Neural cell (in vitro differentiated cells): ENCODE results near the gene GPR146. TPM values are rescaled to one million over a fixed set of nuclear protein-coding genes. Genes with fewer than 3 reads are reported as not detected.
A peak's percentile ranks its signal among the peaks of the same experiment; 100 is the strongest.

ENCODE experiments used
- H2AFZ ChIP-seq: fragments of 200-600, 300-800 bp; sonication (generic), shearing (Covaris generic); 2 replicates; pipeline ENCODE4 v1.6.0; 2014; ENCODE audit warnings: low read depth, mild to moderate bottlenecking, antibody characterized with exemption, low read length, moderate library complexity
- H3F3A ChIP-seq: fragments of 200-600 bp; shearing (Covaris generic); 2 replicates; pipeline ENCODE4 v1.6.1; 2016; ENCODE audit warnings: mild to moderate bottlenecking, moderate library complexity, mixed read lengths, antibody characterized with exemption, low read length; ENCODE audit not compliant: insufficient read depth, poor library complexity, severe bottlenecking
- H3K27ac ChIP-seq: fragments of 200-600, 300-800 bp; sonication (generic), shearing (Covaris generic); 2 replicates; pipeline ENCODE4 v1.5.1; 2014; ENCODE audit warnings: mild to moderate bottlenecking, low read length, moderate library complexity
- H3K27me3 ChIP-seq: fragments of 300-800, 200-600 bp; sonication (generic), shearing (Covaris generic); 2 replicates; pipeline ENCODE4 v1.6.0; 2014; ENCODE audit warnings: mild to moderate bottlenecking, low read depth, low read length, moderate library complexity; ENCODE audit not compliant: insufficient read depth
- H3K36me3 ChIP-seq: fragments of 300-800, 200-600 bp; sonication (generic), shearing (Covaris generic); 2 replicates; pipeline ENCODE4 v1.5.1; 2014; ENCODE audit warnings: mild to moderate bottlenecking, antibody characterized with exemption, low read length, moderate library complexity; ENCODE audit not compliant: insufficient read depth
- H3K4me2 ChIP-seq: fragments of 300-800, 200-600 bp; sonication (generic), shearing (Covaris generic); 2 replicates; pipeline ENCODE4 v1.6.0; 2014; ENCODE audit warnings: mild to moderate bottlenecking, low read length
- H3K4me3 ChIP-seq: fragments of 300-800, 200-600 bp; sonication (generic), shearing (Covaris generic); 2 replicates; pipeline ENCODE4 v1.5.1; 2014; ENCODE audit warnings: mild to moderate bottlenecking, low read length, moderate library complexity
- H3K79me2 ChIP-seq: fragments of 200-600 bp; shearing (Covaris generic); replicated peaks from 2 replicates; pipeline ENCODE4 v1.6.0; 2014; ENCODE audit warnings: mild to moderate bottlenecking, low read length, moderate library complexity; ENCODE audit not compliant: insufficient read depth
- H3K9ac ChIP-seq: fragments of 300-800, 200-600 bp; sonication (generic), shearing (Covaris generic); 2 replicates; pipeline ENCODE4 v1.6.1; 2016; ENCODE audit warnings: mild to moderate bottlenecking, low read length, mixed read lengths
- H3K9me2 ChIP-seq: fragments of 200-600 bp; shearing (Covaris generic); 2 replicates; pipeline ENCODE4 v1.6.1; 2016; ENCODE audit warnings: mild to moderate bottlenecking, low read length, mixed read lengths; ENCODE audit not compliant: insufficient read depth
- H3K9me3 ChIP-seq: fragments of 200-600, 300-800 bp; sonication (generic), shearing (Covaris generic); 2 replicates; pipeline ENCODE4 v1.6.1; 2016; ENCODE audit warnings: mild to moderate bottlenecking, mixed run types, low read length, moderate library complexity, mixed read lengths
- H4K20me1 ChIP-seq: fragments of 200-600 bp; shearing (Covaris generic); 2 replicates; pipeline ENCODE4 v1.6.1; 2016; ENCODE audit warnings: mild to moderate bottlenecking, mixed run types; ENCODE audit not compliant: insufficient read depth
- CTCF ChIP-seq: fragments of 450-650 bp; IDR thresholded peaks from 2 replicates; pipeline ENCODE4 v1.5.1; 2014; ENCODE audit warnings: antibody characterized with exemption, mild to moderate bottlenecking, moderate library complexity; ENCODE audit not compliant: poor library complexity, severe bottlenecking
- EP300 ChIP-seq: fragments of 450-650 bp; conservative IDR thresholded peaks from 2 replicates; pipeline ENCODE4 v1.6.1; 2014; ENCODE audit warnings: antibody characterized with exemption, mild to moderate bottlenecking, moderate library complexity; ENCODE audit not compliant: poor library complexity, severe bottlenecking
- EZH2 ChIP-seq: fragments of 200-600, 300-800 bp; shearing (Covaris generic), sonication (generic); IDR thresholded peaks from 2 replicates; pipeline ENCODE4 v1.6.1; 2014; ENCODE audit warnings: antibody characterized with exemption, low read length, borderline replicate concordance, mild to moderate bottlenecking; ENCODE audit not compliant: insufficient read depth, poor library complexity, severe bottlenecking
- MXI1 ChIP-seq: fragments of 450-650 bp; conservative IDR thresholded peaks from 2 replicates; pipeline ENCODE4 v1.6.1; 2014; ENCODE audit warnings: antibody characterized with exemption, mild to moderate bottlenecking; ENCODE audit not compliant: poor library complexity, severe bottlenecking
- POLR2AphosphoS5 ChIP-seq: IDR thresholded peaks from 2 replicates; pipeline ENCODE4 v1.6.1; 2012
- RAD21 ChIP-seq: fragments of 450-650 bp; conservative IDR thresholded peaks from 2 replicates; pipeline ENCODE4 v1.6.1; 2014; ENCODE audit warnings: antibody characterized with exemption, mild to moderate bottlenecking, moderate library complexity
- REST ChIP-seq: IDR thresholded peaks from 2 replicates; pipeline ENCODE4 v1.6.1; 2012; ENCODE audit warnings: borderline replicate concordance
- SMC3 ChIP-seq: fragments of 450-650 bp; conservative IDR thresholded peaks from 2 replicates; pipeline ENCODE4 v1.6.1; 2014; ENCODE audit warnings: antibody characterized with exemption, mild to moderate bottlenecking, moderate library complexity; ENCODE audit not compliant: poor library complexity
- TAF1 ChIP-seq: IDR thresholded peaks from 2 replicates; pipeline ENCODE4 v1.6.1; 2012; ENCODE audit warnings: low read depth
- polyA plus RNA-seq: library from polyadenylated mRNA; depleted of rRNA; stranded (reverse); fragments of >200 nt; gene quantifications from 2 replicates; pipeline ENCODE4 v1.2.3, GENCODE V29; 2014

The GPR146 gene
- polyA plus RNA-seq, 1 donor from 2014 or later = not detected

- Histone ChIP-seq H3F3A (no peaks in the 10 kb centered on the region), H3K36me3 (no peaks in the 10 kb centered on the region), H3K9me3 (no peaks in the 10 kb centered on the region), H3K4me2 (no peak overlapping the region), H3K27ac (no peak overlapping the region), H3K27me3 (no peaks in the 10 kb centered on the region), H4K20me1 (no peaks in the 10 kb centered on the region), H2AFZ (no peak overlapping the region), H3K4me3 (no peak overlapping the region), H3K9me2 (no peaks in the 10 kb centered on the region), H3K79me2 (no peaks in the 10 kb centered on the region), H3K9ac (no peak overlapping the region)
- TF ChIP-seq CTCF (peak; percentile 51), RAD21 (peak; percentile 49), SMC3 (peak; percentile 30), EP300 (no peak)
Measured at GRCh38 chr7:1065585-1066241, 21.4 kb downstream of the GPR146 start.

- no peaks in the 10 kb centered on the region for H3K36me3 ChIP-seq
- H3K4me3 ChIP-seq = no peak overlapping the region
- no peak overlapping the region for H3K9ac ChIP-seq
- H3K79me2 ChIP-seq = no peaks in the 10 kb centered on the region
- no peak overlapping the region for H3K4me2 ChIP-seq
- H3K9me3 ChIP-seq = no peaks in the 10 kb centered on the region
- H3K27ac ChIP-seq = no peak overlapping the region
- no peaks in the 10 kb centered on the region for H3K9me2 ChIP-seq
- no peaks in the 10 kb centered on the region for H4K20me1 ChIP-seq
- TF ChIP-seq SMC3 = no peak
- TF ChIP-seq RAD21 = no peak
- no peak for TF ChIP-seq TAF1
- TF ChIP-seq MXI1 = no peak
- no peak for TF ChIP-seq REST
- no peak for TF ChIP-seq EZH2
- TF ChIP-seq CTCF = no peak
- no peak for TF ChIP-seq POLR2AphosphoS5
- H3K27me3 ChIP-seq = no peaks in the 10 kb centered on the region
- H3F3A ChIP-seq = no peaks in the 10 kb centered on the region
- H2AFZ ChIP-seq = no peak overlapping the region
Measured at GRCh38 chr7:1066242-1066588, 21.9 kb downstream of the GPR146 start.
